Stimulated activated CD8-positive, alpha-beta memory T cell treated with anti-CD3 and anti-CD28 coated beads, Interleukin-15, amount 100 ng/mL, for 1 hour (primary cell): ENCODE data around the gene ZSCAN5C.
"Not testable (repeated sequence)": the region's sequence is repeated elsewhere in the genome, so short reads cannot be mapped to it uniquely, and the experiment has no call there.

ENCODE experiments used
- DNase-seq: peaks from one replicate; pipeline ENCODE4 v3.0.0-alpha.2; 2020; ENCODE audit warnings: low read depth

ZSCAN5C gene

GRCh38 chr19:56201973-56202372 is at the start of gene ZSCAN5C:
Gene ZSCAN5C, plus strand, starts transcription at chr19:56202273. Its CDS starts 3,641 bp downstream, at chr19:56205914.
- no peak for DNase-seq

- no peak for DNase-seq
These were observed 49.4 kb upstream of the ZSCAN5C start for GRCh38 chr19:56152644-56153043.

GRCh38 chr19:56153507-56153906 is 48.6 kb upstream of the ZSCAN5C start:
- DNase-seq: no peak

- no peak for DNase-seq
These were observed 46.9 kb upstream of the ZSCAN5C start for GRCh38 chr19:56155124-56155687.

GRCh38 chr19:56156768-56157167 is 45.3 kb upstream of the ZSCAN5C start:
- DNase-seq: no peak

- no peak for DNase-seq
These were observed 43.8 kb upstream of the ZSCAN5C start for GRCh38 chr19:56158170-56158757.

GRCh38 chr19:56159009-56159559 is 43.0 kb upstream of the ZSCAN5C start:
- no peak for DNase-seq

GRCh38 chr19:56159622-56160271 is 42.3 kb upstream of the ZSCAN5C start:
- no peak for DNase-seq

- DNase-seq: no peak
These were observed 40.5 kb upstream of the ZSCAN5C start for GRCh38 chr19:56161534-56161933.

- DNase-seq: no peak
These were observed 39.8 kb upstream of the ZSCAN5C start for GRCh38 chr19:56162258-56162657.

GRCh38 chr19:56163097-56163496 is 39.0 kb upstream of the ZSCAN5C start:
- DNase-seq: no peak

GRCh38 chr19:56167064-56167578 is 35.0 kb upstream of the ZSCAN5C start:
- no peak for DNase-seq

GRCh38 chr19:56170261-56170660 is 31.8 kb upstream of the ZSCAN5C start:
- no peak for DNase-seq

GRCh38 chr19:56174086-56174485 is 28.0 kb upstream of the ZSCAN5C start:
- DNase-seq: no peak

GRCh38 chr19:56174550-56174949 is 27.5 kb upstream of the ZSCAN5C start:
- DNase-seq: no peak

GRCh38 chr19:56175861-56176307 is 26.2 kb upstream of the ZSCAN5C start, which contains the start of gene GALP:
Gene GALP, plus strand, starts transcription at chr19:56176008. Its CDS starts 1,101 bp downstream, at chr19:56177109.
- DNase-seq: not testable (repeated sequence)

- DNase-seq: not testable (repeated sequence)
These were observed 25.8 kb upstream of the ZSCAN5C start for GRCh38 chr19:56176310-56176709.

GRCh38 chr19:56176881-56177280 is 25.2 kb upstream of the ZSCAN5C start:
- DNase-seq: no peak

GRCh38 chr19:56177564-56178243 is 24.4 kb upstream of the ZSCAN5C start:
- no peak for DNase-seq

- no peak for DNase-seq
These were observed 12.3 kb upstream of the ZSCAN5C start for GRCh38 chr19:56189785-56190184.

GRCh38 chr19:56191115-56191514 is 11.0 kb upstream of the ZSCAN5C start:
- no peak for DNase-seq

GRCh38 chr19:56191711-56192110 is 10.4 kb upstream of the ZSCAN5C start:
- no peak for DNase-seq
